Activated CD4-positive, alpha-beta T cell treated with anti-CD3 and anti-CD28 coated beads, Interleukin-2, amount 10 ng/mL, durations not matched to agents 7 days and 5 days (primary cell): ENCODE measurements around the gene BARX1. TPM values are rescaled to one million over a fixed set of nuclear protein-coding genes. Genes with fewer than 3 reads are reported as not detected.
A peak's percentile ranks its signal among the peaks of the same experiment; 100 is the strongest.
"Not testable (repeated sequence)": the region's sequence is repeated elsewhere in the genome, so short reads cannot be mapped to it uniquely, and the experiment has no call there.

Source experiments
- CTCF ChIA-PET: fragments of 350-600 bp; sonication (Branson Sonifier 250); formaldehyde crosslinking; loops from one replicate; lab custom pipeline; 2021; ENCODE audit warnings: antibody characterized with exemption; lab: Charles Lee
- POLR2A ChIA-PET: fragments of 350-600 bp; sonication (Branson Sonifier 250); formaldehyde crosslinking; loops from one replicate; lab custom pipeline; 2021; ENCODE audit warnings: antibody characterized with exemption; lab: Charles Lee
- DNase-seq: peaks from one replicate; pipeline ENCODE4 v3.0.0-alpha.2; 2020
- H3K27ac Mint-ChIP-seq: one replicate; pipeline ENCODE4 v1.8.0; 2021; ENCODE audit warnings: mild to moderate bottlenecking, moderate library complexity, mixed read lengths
- H3K27me3 Mint-ChIP-seq: one replicate; pipeline ENCODE4 v1.8.0; 2021; ENCODE audit warnings: mixed read lengths
- H3K36me3 Mint-ChIP-seq: one replicate; pipeline ENCODE4 v1.8.0; 2021; ENCODE audit warnings: low read depth, mixed read lengths
- H3K4me1 Mint-ChIP-seq: one replicate; pipeline ENCODE4 v1.8.0; 2021; ENCODE audit warnings: mixed read lengths
- H3K4me3 Mint-ChIP-seq: one replicate; pipeline ENCODE4 v1.8.0; 2021; ENCODE audit warnings: mild to moderate bottlenecking, moderate library complexity, mixed read lengths
- H3K9me3 Mint-ChIP-seq: one replicate; pipeline ENCODE4 v1.8.0; 2021; ENCODE audit warnings: mixed read lengths
- total RNA-seq, 2 experiments: library from RNA; stranded (reverse); gene quantifications; one replicate each; pipeline ENCODE4 v1.2.3, GENCODE V29; 2021

Gene BARX1
- total RNA-seq, 2 experiments from 2014 or later: not detected

- peaks cover 4% of the 10 kb centered on the region for H3K36me3 Mint-ChIP-seq
- peaks cover 34% of the 10 kb centered on the region for H3K4me1 Mint-ChIP-seq
- POLR2A ChIA-PET: no interaction called here
- no peak for DNase-seq
- H3K27ac Mint-ChIP-seq: no peak overlapping the region
- peak overlapping the region; percentile 8 for H3K4me3 Mint-ChIP-seq
- peaks cover 6% of the 10 kb centered on the region for H3K9me3 Mint-ChIP-seq
- CTCF ChIA-PET: interaction anchor here (0.7 to 1.1 kb wide), 2 partner anchors 15 to 163 kb away, joined by 3 read pairs; no protein-coding TSS in a partner anchor
- peaks cover 98% of the 10 kb centered on the region for H3K27me3 Mint-ChIP-seq
Observed at GRCh38 chr9:93946338-93946712, 8.8 kb downstream of the BARX1 start.

GRCh38 chr9:93945400-93946337, 9.5 kb downstream of the BARX1 start:
- H3K9me3 Mint-ChIP-seq: peaks cover 6% of the 10 kb centered on the region
- H3K27ac Mint-ChIP-seq: no peak overlapping the region
- POLR2A ChIA-PET: no interaction called here
- DNase-seq: no peak
- peaks cover 95% of the 10 kb centered on the region for H3K27me3 Mint-ChIP-seq
- CTCF ChIA-PET: interaction anchor here (1.1 kb wide), 1 partner anchor 16 kb away, joined by 3 read pairs; no protein-coding TSS in a partner anchor
- H3K4me3 Mint-ChIP-seq: peak overlapping the region; percentile 22
- H3K4me1 Mint-ChIP-seq: peaks cover 27% of the 10 kb centered on the region
- peaks cover 4% of the 10 kb centered on the region for H3K36me3 Mint-ChIP-seq

GRCh38 chr9:93944011-93944410, 11.1 kb downstream of the BARX1 start:
- peaks cover 79% of the 10 kb centered on the region for H3K27me3 Mint-ChIP-seq
- CTCF ChIA-PET: interaction anchor here (0.6 to 2.1 kb wide), 4 partner anchors 9 to 105 kb away, joined by 3 to 6 read pairs (median 3); no protein-coding TSS in a partner anchor
- no peaks in the 10 kb centered on the region for H3K9me3 Mint-ChIP-seq
- peaks cover 18% of the 10 kb centered on the region for H3K4me1 Mint-ChIP-seq
- no peak for DNase-seq
- H3K4me3 Mint-ChIP-seq: no peak overlapping the region
- POLR2A ChIA-PET: no interaction called here
- H3K27ac Mint-ChIP-seq: no peak overlapping the region
- H3K36me3 Mint-ChIP-seq: no peaks in the 10 kb centered on the region

- H3K27ac Mint-ChIP-seq: no peak overlapping the region
- no peaks in the 10 kb centered on the region for H3K9me3 Mint-ChIP-seq
- H3K27me3 Mint-ChIP-seq: peaks cover 66% of the 10 kb centered on the region
- no peak overlapping the region for H3K4me3 Mint-ChIP-seq
- H3K36me3 Mint-ChIP-seq: no peaks in the 10 kb centered on the region
- no peak for DNase-seq
- ChIA-PET POLR2A (no interaction called here), CTCF (no interaction called here)
- H3K4me1 Mint-ChIP-seq: peaks cover 18% of the 10 kb centered on the region
Observed at GRCh38 chr9:93942161-93942560, 13.0 kb downstream of the BARX1 start.

GRCh38 chr9:93941493-93941892, 13.7 kb downstream of the BARX1 start:
- H3K27ac Mint-ChIP-seq: no peak overlapping the region
- H3K27me3 Mint-ChIP-seq: peaks cover 64% of the 10 kb centered on the region
- ChIA-PET POLR2A (no interaction called here), CTCF (interaction anchor here (1.8 kb wide), 1 partner anchor 261 kb away, joined by 3 read pairs; no protein-coding TSS in a partner anchor)
- no peak overlapping the region for H3K4me3 Mint-ChIP-seq
- peaks cover 13% of the 10 kb centered on the region for H3K4me1 Mint-ChIP-seq
- no peaks in the 10 kb centered on the region for H3K9me3 Mint-ChIP-seq
- DNase-seq: no peak
- no peaks in the 10 kb centered on the region for H3K36me3 Mint-ChIP-seq

- no peaks in the 10 kb centered on the region for H3K36me3 Mint-ChIP-seq
- POLR2A ChIA-PET: no interaction called here
- no peak overlapping the region for H3K4me3 Mint-ChIP-seq
- no peaks in the 10 kb centered on the region for H3K9me3 Mint-ChIP-seq
- H3K27me3 Mint-ChIP-seq: peaks cover 63% of the 10 kb centered on the region
- no peak overlapping the region for H3K27ac Mint-ChIP-seq
- DNase-seq: no peak
- CTCF ChIA-PET: interaction anchor here (1.2 to 1.8 kb wide), 2 partner anchors 8 to 260 kb away, joined by 3 read pairs; no protein-coding TSS in a partner anchor
- H3K4me1 Mint-ChIP-seq: peaks cover 8% of the 10 kb centered on the region
Observed at GRCh38 chr9:93940951-93941350, 14.2 kb downstream of the BARX1 start.

GRCh38 chr9:93939589-93939988, 15.6 kb downstream of the BARX1 start:
- H3K27me3 Mint-ChIP-seq: peaks cover 53% of the 10 kb centered on the region
- H3K27ac Mint-ChIP-seq, DNase-seq, POLR2A ChIA-PET, H3K9me3 Mint-ChIP-seq, H3K4me1 Mint-ChIP-seq, H3K36me3 Mint-ChIP-seq, H3K4me3 Mint-ChIP-seq: not testable (repeated sequence)
- CTCF ChIA-PET: interaction anchor here (0.7 to 1.8 kb wide), 2 partner anchors 20 to 259 kb away, joined by 3 to 4 read pairs; no protein-coding TSS in a partner anchor

GRCh38 chr9:93937193-93937592, 18.0 kb downstream of the BARX1 start:
- DNase-seq: no peak
- peaks cover 29% of the 10 kb centered on the region for H3K27me3 Mint-ChIP-seq
- no peak overlapping the region for H3K4me3 Mint-ChIP-seq
- ChIA-PET POLR2A (no interaction called here), CTCF (no interaction called here)
- no peak overlapping the region for H3K27ac Mint-ChIP-seq
- H3K4me1 Mint-ChIP-seq: no peaks in the 10 kb centered on the region
- H3K36me3 Mint-ChIP-seq: no peaks in the 10 kb centered on the region
- no peaks in the 10 kb centered on the region for H3K9me3 Mint-ChIP-seq

GRCh38 chr9:93931905-93932304, 23.2 kb downstream of the BARX1 start:
- no peaks in the 10 kb centered on the region for H3K4me1 Mint-ChIP-seq
- ChIA-PET CTCF (interaction anchor here (1.4 kb wide), 1 partner anchor 258 kb away, joined by 3 read pairs; no protein-coding TSS in a partner anchor), POLR2A (no interaction called here)
- no peaks in the 10 kb centered on the region for H3K36me3 Mint-ChIP-seq
- DNase-seq: no peak
- H3K27me3 Mint-ChIP-seq: peaks cover 20% of the 10 kb centered on the region
- no peak overlapping the region for H3K4me3 Mint-ChIP-seq
- no peaks in the 10 kb centered on the region for H3K9me3 Mint-ChIP-seq
- no peak overlapping the region for H3K27ac Mint-ChIP-seq

- ChIA-PET CTCF (interaction anchor here (0.6 to 0.9 kb wide), 2 partner anchors 34 to 53 kb away, joined by 4 to 5 read pairs; no protein-coding TSS in a partner anchor), POLR2A (no interaction called here)
- no peaks in the 10 kb centered on the region for H3K36me3 Mint-ChIP-seq
- no peak for DNase-seq
- H3K9me3 Mint-ChIP-seq: no peaks in the 10 kb centered on the region
- H3K4me3 Mint-ChIP-seq: no peak overlapping the region
- no peaks in the 10 kb centered on the region for H3K4me1 Mint-ChIP-seq
- no peak overlapping the region for H3K27ac Mint-ChIP-seq
- peaks cover 8% of the 10 kb centered on the region for H3K27me3 Mint-ChIP-seq
Observed at GRCh38 chr9:93930070-93930469, 25.1 kb downstream of the BARX1 start.

- Mint-ChIP-seq H3K27ac (no peak overlapping the region), H3K4me3 (no peak overlapping the region), H3K27me3 (peaks cover 8% of the 10 kb centered on the region), H3K9me3 (no peaks in the 10 kb centered on the region), H3K36me3 (no peaks in the 10 kb centered on the region), H3K4me1 (no peaks in the 10 kb centered on the region)
- DNase-seq: no peak
- CTCF ChIA-PET: interaction anchor here (1.0 kb wide), 1 partner anchor 38 kb away, joined by 3 read pairs; no protein-coding TSS in a partner anchor
- POLR2A ChIA-PET: no interaction called here
Observed at GRCh38 chr9:93929231-93929630, 25.9 kb downstream of the BARX1 start.

GRCh38 chr9:93922535-93922934, 32.6 kb downstream of the BARX1 start:
- ChIA-PET CTCF (no interaction called here), POLR2A (no interaction called here)
- H3K36me3 Mint-ChIP-seq: no peaks in the 10 kb centered on the region
- no peaks in the 10 kb centered on the region for H3K9me3 Mint-ChIP-seq
- H3K4me3 Mint-ChIP-seq: no peak overlapping the region
- H3K27ac Mint-ChIP-seq: no peak overlapping the region
- H3K27me3 Mint-ChIP-seq: no peaks in the 10 kb centered on the region
- H3K4me1 Mint-ChIP-seq: no peaks in the 10 kb centered on the region
- no peak for DNase-seq
